K562 (cell line): Measurements from ENCODE around the gene TMEM167B. TPM values are rescaled to one million over a fixed set of nuclear protein-coding genes. Genes with fewer than 3 reads are reported as not detected.

Experiments used
- BHLHE40 ChIP-seq: IDR thresholded peaks from 2 replicates; pipeline ENCODE4 v1.6.1; 2011; ENCODE audit warnings: low read length, improper control_type of control experiment
- GATAD2A ChIP-seq: fragments of 450-650 bp; IDR thresholded peaks from 2 replicates; pipeline ENCODE4 v1.6.1; 2017
- GTF2F1 ChIP-seq: IDR thresholded peaks from 2 replicates; pipeline ENCODE4 v1.6.1; 2011; ENCODE audit warnings: low read depth, low read length, improper control_type of control experiment
- HEY1 ChIP-seq: fragments of 250-450 bp; sonication (Bioruptor Pico); IDR thresholded peaks from 2 replicates; pipeline ENCODE4 v1.5.0; 2020; ENCODE audit warnings: mild to moderate bottlenecking, moderate library complexity, borderline replicate concordance
- HNRNPLL ChIP-seq: fragments of 200-400 bp; formaldehyde crosslinking; IDR thresholded peaks from 2 replicates; pipeline ENCODE4 v1.6.1; 2017; ENCODE audit warnings: low read length, low read depth, mild to moderate bottlenecking; ENCODE audit not compliant: poor library complexity, severe bottlenecking
- KAT8 ChIP-seq: fragments of 450-650 bp; IDR thresholded peaks from 2 replicates; pipeline ENCODE4 v1.6.1; 2016; ENCODE audit warnings: low read depth, mild to moderate bottlenecking
- KLF13 ChIP-seq: fragments of 450-650 bp; IDR thresholded peaks from 2 replicates; pipeline ENCODE4 v1.6.1; 2016; ENCODE audit warnings: missing genetic modification characterization, low read depth, mild to moderate bottlenecking, missing compliant biosample characterization, moderate library complexity, borderline replicate concordance
- MED1 ChIP-seq: sonication (generic); formaldehyde crosslinking; IDR thresholded peaks from 2 replicates; pipeline ENCODE4 v1.8.1; 2023; ENCODE audit warnings: missing genetic modification reagents, borderline replicate concordance
- POLR3A ChIP-seq: IDR thresholded peaks from 2 replicates; pipeline ENCODE4 v1.6.1; 2011; ENCODE audit warnings: borderline replicate concordance, mild to moderate bottlenecking, moderate library complexity; ENCODE audit not compliant: insufficient read length, insufficient read depth; ENCODE audit errors: extremely low read depth
- RAD21 ChIP-seq, 2 experiments: fragments of 250-450 bp in 1 of 2; fragments of 450-650 bp in 1 of 2; sonication (Bioruptor Pico) in 1 of 2; formaldehyde crosslinking in 1 of 2; IDR thresholded peaks in 1 of 2; conservative IDR thresholded peaks in 1 of 2; 2 replicates each; pipeline versions ENCODE4 v1.4.0 to v1.8.0; 2020 to 2022; ENCODE audit warnings: mild to moderate bottlenecking in 2 of 2, moderate library complexity in 1 of 2
- RFX1 ChIP-seq: fragments of 450-650 bp; IDR thresholded peaks from 2 replicates; pipeline ENCODE4 v1.6.1; 2016; ENCODE audit warnings: mild to moderate bottlenecking, moderate library complexity
- SRSF9 ChIP-seq: fragments of 200-400 bp; formaldehyde crosslinking; IDR thresholded peaks from 2 replicates; pipeline ENCODE4 v1.6.1; 2017; ENCODE audit warnings: low read depth, low read length, borderline replicate concordance
- SUPT5H ChIP-seq: fragments of 450-650 bp; IDR thresholded peaks from 2 replicates; pipeline ENCODE4 v1.6.1; 2016
- TBL1XR1 ChIP-seq, 2 experiments: IDR thresholded peaks; 2 replicates each; pipeline ENCODE4 v1.6.1; 2012; ENCODE audit warnings: improper control_type of control experiment in 2 of 2, low read length in 2 of 2, mild to moderate bottlenecking in 1 of 2
- TEAD1 ChIP-seq, 2 experiments: fragments of 450-650 bp in 1 of 2; sonication (generic) in 1 of 2; formaldehyde crosslinking; IDR thresholded peaks; 2 replicates each; pipeline versions ENCODE4 v1.4.0 to v1.8.0; 2020 to 2022; ENCODE audit warnings: mild to moderate bottlenecking in 2 of 2, missing genetic modification reagents in 1 of 2
- THRAP3 ChIP-seq: fragments of 450-650 bp; IDR thresholded peaks from 2 replicates; pipeline ENCODE4 v1.6.1; 2016; ENCODE audit warnings: mild to moderate bottlenecking, inconsistent platforms, borderline replicate concordance
- ZBTB7A ChIP-seq: IDR thresholded peaks from 2 replicates; pipeline ENCODE4 v1.6.1; 2011; ENCODE audit warnings: low read depth, mild to moderate bottlenecking, low read length, moderate library complexity, borderline replicate concordance; ENCODE audit not compliant: control insufficient read depth
- ZNF384 ChIP-seq: IDR thresholded peaks from 2 replicates; pipeline ENCODE4 v1.6.1; 2012; ENCODE audit warnings: low read depth, low read length, improper control_type of control experiment
- polyA plus RNA-seq, 8 experiments: library from polyadenylated mRNA; depleted of rRNA in 4 of 8; stranded (reverse) in 5 of 8; unstranded in 3 of 8; fragments of >200 nt; fragmentation: Nextera tagmentation in 2 of 8; fragmentation: Illumina TruSeq in 1 of 8; extraction: Ambion mirVana in 2 of 8; extraction: Trizol in 1 of 8; gene quantifications; 2 replicates each; pipeline versions ENCODE4 v1.2.1 to v1.2.3, GENCODE V29; 2011 to 2014; ENCODE audit warnings: inconsistent platforms in 1 of 8, missing spikeins in 1 of 8
- total RNA-seq, 7 experiments: library from RNA; depleted of rRNA in 6 of 7; stranded (reverse); fragments of >200 nt in 6 of 7; fragmentation: Illumina TruSeq in 2 of 7; extraction: Trizol in 2 of 7; gene quantifications; 2 replicates each; pipeline versions ENCODE4 v1.2.1 to v1.2.3, GENCODE V29; 2011 to 2021; ENCODE audit warnings: low replicate concordance in 1 of 7
- TF ChIP-seq, protein P1 (sequence below): fragments of 250-450 bp; sonication (Bioruptor Pico); IDR thresholded peaks from 2 replicates; pipeline ENCODE4 v1.5.0; 2021
- TF ChIP-seq, protein P2 (sequence below), 3 experiments: fragments of 200-800 bp in 1 of 3; fragments of 250-450 bp in 1 of 3; fragments of 450-650 bp in 1 of 3; sonication (Bioruptor Pico) in 1 of 3; sonication (Bioruptor generic) in 1 of 3; formaldehyde crosslinking in 1 of 3; IDR thresholded peaks; 2 replicates each; pipeline versions ENCODE4 v1.6.1 to v1.8.0; 2016 to 2022; ENCODE audit warnings: mild to moderate bottlenecking in 2 of 3, missing genetic modification characterization in 2 of 3, missing compliant biosample characterization in 1 of 3, moderate library complexity in 1 of 3
- TF ChIP-seq, protein P3 (sequence below): fragments of 450-650 bp; IDR thresholded peaks from 2 replicates; pipeline ENCODE4 v1.6.1; 2016; ENCODE audit warnings: antibody characterized with exemption

Gene TMEM167B
- total and polyA plus RNA-seq, 9 of the 15 experiments (the other 6 are each of a cell fraction or from before 2014, with no cell fraction given): 17.2 to 36.4 (median 32.2) TPM

DNA sequence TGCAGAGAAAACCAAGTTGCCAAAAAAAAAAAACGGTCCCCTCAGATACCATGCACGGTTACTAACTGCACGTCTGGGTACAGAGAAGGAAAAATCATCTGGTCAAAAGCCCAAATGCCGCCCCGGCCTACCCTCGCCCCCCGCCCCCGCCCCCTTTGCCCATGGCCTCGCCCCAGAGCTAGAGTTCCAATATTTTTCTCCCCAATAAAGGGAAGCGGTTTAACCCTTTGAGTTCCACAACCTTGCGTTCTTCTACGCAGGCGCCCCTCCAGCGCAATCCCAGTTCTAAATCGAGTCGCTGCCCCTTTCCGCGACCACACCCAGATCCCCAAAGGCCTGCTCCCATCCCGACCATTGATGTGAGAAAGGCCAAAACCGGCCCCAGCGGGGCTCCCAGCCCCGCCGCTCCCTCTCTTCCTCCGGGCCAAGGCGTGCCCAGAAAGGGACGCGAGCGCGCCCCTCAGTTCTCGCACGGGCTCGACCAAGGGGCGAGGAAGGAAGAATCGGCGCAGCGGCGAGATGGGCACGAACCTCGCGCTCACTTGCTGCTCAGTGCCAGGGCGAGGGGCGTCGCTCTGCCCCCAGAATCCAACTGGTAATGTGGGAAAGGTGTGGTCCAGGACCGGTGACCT, 49.5 kb upstream of the TMEM167B start (continued):
- no peak for TF ChIP-seq POLR3A
- no peak for TF ChIP-seq RFX1
- TF ChIP-seq GATAD2A: 0 out of 2 replicates have a peak, but pooled peaks have one; percentile 6
- TF ChIP-seq, protein P1, sequence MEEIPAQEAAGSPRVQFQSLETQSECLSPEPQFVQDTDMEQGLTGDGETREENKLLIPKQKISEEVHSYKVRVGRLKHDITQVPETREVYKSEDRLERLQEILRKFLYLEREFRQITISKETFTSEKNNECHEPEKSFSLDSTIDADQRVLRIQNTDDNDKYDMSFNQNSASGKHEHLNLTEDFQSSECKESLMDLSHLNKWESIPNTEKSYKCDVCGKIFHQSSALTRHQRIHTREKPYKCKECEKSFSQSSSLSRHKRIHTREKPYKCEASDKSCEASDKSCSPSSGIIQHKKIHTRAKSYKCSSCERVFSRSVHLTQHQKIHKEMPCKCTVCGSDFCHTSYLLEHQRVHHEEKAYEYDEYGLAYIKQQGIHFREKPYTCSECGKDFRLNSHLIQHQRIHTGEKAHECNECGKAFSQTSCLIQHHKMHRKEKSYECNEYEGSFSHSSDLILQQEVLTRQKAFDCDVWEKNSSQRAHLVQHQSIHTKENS (CRISPR knock-in tag): no peak
- TF ChIP-seq KLF13 (tag): no peak
- TF ChIP-seq RAD21 (CRISPR knock-in tag; conservative IDR thresholded peaks at IDR 0.05 in 1 of 2, IDR thresholded peaks at IDR 0.05 in 1 of 2): peak in 1 of 2 experiments; percentile 3; a peak in 1 of 4 replicates
- no peak for TF ChIP-seq KAT8
- TF ChIP-seq, protein P2, sequence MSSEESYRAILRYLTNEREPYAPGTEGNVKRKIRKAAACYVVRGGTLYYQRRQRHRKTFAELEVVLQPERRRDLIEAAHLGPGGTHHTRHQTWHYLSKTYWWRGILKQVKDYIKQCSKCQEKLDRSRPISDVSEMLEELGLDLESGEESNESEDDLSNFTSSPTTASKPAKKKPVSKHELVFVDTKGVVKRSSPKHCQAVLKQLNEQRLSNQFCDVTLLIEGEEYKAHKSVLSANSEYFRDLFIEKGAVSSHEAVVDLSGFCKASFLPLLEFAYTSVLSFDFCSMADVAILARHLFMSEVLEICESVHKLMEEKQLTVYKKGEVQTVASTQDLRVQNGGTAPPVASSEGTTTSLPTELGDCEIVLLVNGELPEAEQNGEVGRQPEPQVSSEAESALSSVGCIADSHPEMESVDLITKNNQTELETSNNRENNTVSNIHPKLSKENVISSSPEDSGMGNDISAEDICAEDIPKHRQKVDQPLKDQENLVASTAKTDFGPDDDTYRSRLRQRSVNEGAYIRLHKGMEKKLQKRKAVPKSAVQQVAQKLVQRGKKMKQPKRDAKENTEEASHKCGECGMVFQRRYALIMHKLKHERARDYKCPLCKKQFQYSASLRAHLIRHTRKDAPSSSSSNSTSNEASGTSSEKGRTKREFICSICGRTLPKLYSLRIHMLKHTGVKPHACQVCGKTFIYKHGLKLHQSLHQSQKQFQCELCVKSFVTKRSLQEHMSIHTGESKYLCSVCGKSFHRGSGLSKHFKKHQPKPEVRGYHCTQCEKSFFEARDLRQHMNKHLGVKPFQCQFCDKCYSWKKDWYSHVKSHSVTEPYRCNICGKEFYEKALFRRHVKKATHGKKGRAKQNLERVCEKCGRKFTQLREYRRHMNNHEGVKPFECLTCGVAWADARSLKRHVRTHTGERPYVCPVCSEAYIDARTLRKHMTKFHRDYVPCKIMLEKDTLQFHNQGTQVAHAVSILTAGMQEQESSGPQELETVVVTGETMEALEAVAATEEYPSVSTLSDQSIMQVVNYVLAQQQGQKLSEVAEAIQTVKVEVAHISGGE (CRISPR knock-in tag; IDR thresholded peaks at IDR 0.05): peak in 1 of 3 experiments; percentile 31; a peak in 1 of 6 replicates
- TF ChIP-seq SRSF9: no peak
- TF ChIP-seq ZNF384: peak; percentile 73
- no peak; the same call in 1 of the 2 replicates for TF ChIP-seq ZBTB7A
- TF ChIP-seq THRAP3: no peak
- no peak for TF ChIP-seq SUPT5H
- TF ChIP-seq HEY1 (CRISPR knock-in tag): no peak
- TF ChIP-seq TBL1XR1 (IDR thresholded peaks at IDR 0.05; ENCODE audit: low read length in 2 of 2): no peak
- no peak for TF ChIP-seq GTF2F1
- TF ChIP-seq MED1 (CRISPR knock-in tag): 0 out of 2 replicates have a peak, but pooled peaks have one; percentile 38
- TF ChIP-seq TEAD1 (CRISPR knock-in tag; IDR thresholded peaks at IDR 0.05): no peak
- TF ChIP-seq BHLHE40: peak; percentile 18; the same call in 1 of the 2 replicates
- TF ChIP-seq, protein P3, sequence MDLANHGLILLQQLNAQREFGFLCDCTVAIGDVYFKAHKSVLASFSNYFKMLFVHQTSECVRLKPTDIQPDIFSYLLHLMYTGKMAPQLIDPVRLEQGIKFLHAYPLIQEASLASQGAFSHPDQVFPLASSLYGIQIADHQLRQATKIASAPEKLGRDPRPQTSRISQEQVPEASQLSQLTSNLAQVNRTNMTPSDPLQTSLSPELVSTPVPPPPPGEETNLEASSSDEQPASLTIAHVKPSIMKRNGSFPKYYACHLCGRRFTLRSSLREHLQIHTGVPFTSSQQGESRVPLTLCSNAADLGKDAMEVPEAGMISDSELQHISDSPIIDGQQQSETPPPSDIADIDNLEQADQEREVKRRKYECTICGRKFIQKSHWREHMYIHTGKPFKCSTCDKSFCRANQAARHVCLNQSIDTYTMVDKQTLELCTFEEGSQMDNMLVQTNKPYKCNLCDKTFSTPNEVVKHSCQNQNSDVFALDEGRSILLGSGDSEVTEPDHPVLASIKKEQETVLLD: peak; percentile 25; the same call in 1 of the 2 replicates
- TF ChIP-seq HNRNPLL: peak; percentile 12
